Measurements from ENCODE around the gene INTS6.

INTS6 gene

DNA sequence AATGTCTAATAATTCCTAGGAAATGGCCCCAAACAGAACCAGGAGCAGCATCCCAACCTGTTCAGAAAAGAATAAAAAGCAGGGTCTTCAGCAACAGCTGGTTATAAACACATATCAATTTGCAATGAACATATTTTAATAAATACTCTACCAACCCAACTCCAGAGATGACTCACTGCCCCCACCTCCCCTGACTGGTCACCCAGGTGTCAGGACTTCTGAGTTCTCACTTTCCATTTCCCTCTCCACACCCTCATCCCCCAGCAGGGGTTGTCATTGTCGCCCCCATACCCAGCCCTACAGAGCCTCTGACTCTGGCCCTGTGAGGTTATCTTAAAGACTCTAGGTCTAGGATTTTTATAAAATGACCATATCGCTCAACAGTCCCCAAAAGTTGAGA lies 106.4 kb downstream of the INTS6 start:
- DNase-seq (ENCODE audit: low read depth in 1 of 2, low spot score in 1 of 2), result no peak
- in situ Hi-C loops (cut with HindIII; ENCODE audit: low pct_unique_long_range_greater_than_20kb, low sequenced_read_pairs), result no loop called here
- no peak for TF ChIP-seq JUND (IDR thresholded peaks at IDR 0.05; ENCODE audit: low read depth)

DNA sequence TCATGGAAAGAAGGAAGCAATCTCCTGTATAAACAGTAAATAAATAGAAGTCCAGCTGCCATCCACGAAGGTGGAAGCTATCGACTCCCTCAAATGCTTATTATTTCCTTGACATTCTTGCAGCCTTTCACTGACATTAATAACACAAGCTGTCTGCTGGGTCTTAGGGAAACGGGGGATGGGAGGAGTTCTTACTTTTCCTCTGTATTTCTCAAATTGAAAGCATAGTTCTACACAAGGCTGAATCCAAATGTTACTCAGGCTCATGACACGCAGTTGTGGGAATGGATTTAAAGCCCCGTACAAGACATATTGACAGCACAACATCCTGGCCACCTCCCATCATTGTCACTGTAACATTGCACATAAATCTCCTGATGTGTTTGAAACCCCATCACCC lies 109.4 kb downstream of the INTS6 start:
- no peak for DNase-seq (ENCODE audit: low read depth in 1 of 2, low spot score in 1 of 2)
- in situ Hi-C loops (cut with HindIII; ENCODE audit: low pct_unique_long_range_greater_than_20kb, low sequenced_read_pairs), result no loop called here
- no peak for TF ChIP-seq JUND (IDR thresholded peaks at IDR 0.05; ENCODE audit: low read depth)

DNA sequence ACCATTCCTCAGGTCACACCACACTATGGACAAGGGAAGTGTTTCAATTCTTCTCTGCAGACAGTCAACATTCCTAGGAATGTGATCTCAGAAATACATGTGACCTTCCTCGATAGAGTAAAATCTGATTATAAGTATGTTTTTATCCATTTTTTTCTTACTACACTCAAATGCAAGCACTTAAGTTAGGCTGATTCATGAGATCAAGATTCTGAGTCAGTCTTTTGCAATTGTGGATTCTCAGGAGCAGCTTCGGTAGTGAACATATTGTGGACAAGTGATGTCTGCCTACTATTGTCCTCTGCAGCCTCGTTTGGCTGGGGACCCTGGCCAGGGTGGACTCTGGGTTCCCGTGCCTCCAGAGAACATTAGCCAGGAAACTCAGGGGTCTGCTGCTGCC lies 110.1 kb downstream of the INTS6 start:
- TF ChIP-seq JUND (IDR thresholded peaks at IDR 0.05; ENCODE audit: low read depth), result no peak
- in situ Hi-C loops (cut with HindIII; ENCODE audit: low pct_unique_long_range_greater_than_20kb, low sequenced_read_pairs), result no loop called here
- DNase-seq (ENCODE audit: low read depth in 1 of 2, low spot score in 1 of 2), result no peak

DNA sequence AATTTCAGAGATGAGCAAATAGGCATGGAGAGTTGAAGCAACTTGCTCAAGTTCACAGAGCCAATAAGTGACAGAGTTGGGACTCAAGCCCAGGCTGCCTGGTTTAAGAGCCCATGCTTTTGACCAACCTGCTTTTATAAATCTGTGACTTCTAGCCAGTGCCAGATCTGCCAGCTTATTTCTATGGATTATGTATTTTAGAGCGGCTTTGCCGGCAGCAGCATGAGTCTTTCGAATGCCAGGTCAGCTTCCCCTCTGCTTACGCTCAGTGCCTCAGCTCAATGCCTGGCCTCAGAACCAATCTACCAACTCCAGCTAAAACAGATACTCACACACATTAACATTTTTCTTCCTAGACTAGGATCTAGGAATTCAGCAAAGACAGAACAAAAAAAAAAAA lies 111.0 kb downstream of the INTS6 start:
- in situ Hi-C loops (cut with HindIII; ENCODE audit: low pct_unique_long_range_greater_than_20kb, low sequenced_read_pairs), result no loop called here
- TF ChIP-seq JUND (IDR thresholded peaks at IDR 0.05; ENCODE audit: low read depth), result no peak
- no peak for DNase-seq (ENCODE audit: low read depth in 1 of 2, low spot score in 1 of 2)

DNA sequence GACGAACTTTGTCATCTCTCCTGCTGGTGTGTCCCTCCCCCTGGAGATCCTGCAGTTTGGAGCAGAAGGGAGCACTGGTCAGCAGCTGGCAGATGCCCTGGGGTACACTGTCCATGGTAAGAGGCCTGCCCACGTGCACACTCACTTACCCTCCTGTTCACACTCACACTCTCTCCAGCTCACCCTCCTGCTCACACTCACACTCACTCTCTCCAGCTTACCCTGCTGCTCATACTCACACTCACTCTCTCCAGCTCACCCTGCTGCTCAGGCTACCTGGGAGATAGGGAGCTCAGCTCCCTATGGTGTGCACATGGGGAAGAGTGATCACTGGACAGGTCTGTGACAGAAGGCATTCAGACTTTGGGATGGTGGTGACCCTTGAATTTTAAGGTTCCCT lies 111.6 kb downstream of the INTS6 start:
- no peak for DNase-seq (ENCODE audit: low read depth in 1 of 2, low spot score in 1 of 2)
- TF ChIP-seq JUND (IDR thresholded peaks at IDR 0.05; ENCODE audit: low read depth), result no peak
- in situ Hi-C loops (cut with HindIII; ENCODE audit: low pct_unique_long_range_greater_than_20kb, low sequenced_read_pairs), result no loop called here

DNA sequence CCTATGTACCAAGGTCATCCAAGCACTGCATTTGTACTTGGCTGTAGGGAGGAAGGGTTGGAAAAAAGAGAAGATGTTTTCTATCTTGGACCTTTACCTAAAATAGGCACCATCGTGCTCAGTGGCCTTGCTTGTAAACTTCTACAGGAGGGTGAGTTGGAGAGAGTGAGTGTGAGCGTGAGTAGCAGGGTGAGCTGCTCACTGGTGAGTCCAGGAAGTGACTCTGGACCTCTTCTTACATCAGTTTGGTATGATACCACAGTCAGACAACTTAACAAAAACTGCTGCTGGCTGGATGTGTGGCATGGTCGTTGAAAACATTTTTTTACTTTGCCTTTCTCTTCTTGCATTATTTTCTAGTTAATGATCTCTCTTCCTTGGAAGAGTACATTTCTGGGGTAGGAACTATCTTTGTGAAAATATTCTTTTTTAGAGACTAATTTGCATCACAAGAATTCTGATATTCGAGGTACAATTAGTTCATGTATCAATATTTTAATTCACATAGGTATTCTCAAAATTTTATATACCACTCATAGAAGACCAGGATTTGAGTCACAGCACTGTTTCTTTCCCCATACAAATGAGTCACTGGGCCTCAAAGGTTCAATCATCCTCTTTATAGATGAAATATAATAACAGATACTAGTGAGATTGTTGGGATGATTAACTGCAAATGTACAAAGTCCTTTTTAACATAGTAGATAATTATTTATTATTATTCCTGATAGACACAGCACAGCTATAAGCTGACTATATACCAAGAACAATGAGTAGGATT lies 112.7 kb downstream of the INTS6 start:
- no peak for TF ChIP-seq JUND (IDR thresholded peaks at IDR 0.05; ENCODE audit: low read depth)
- in situ Hi-C loops (cut with HindIII; ENCODE audit: low pct_unique_long_range_greater_than_20kb, low sequenced_read_pairs), result no loop called here
- DNase-seq (ENCODE audit: low read depth in 1 of 2, low spot score in 1 of 2), result no peak

DNA sequence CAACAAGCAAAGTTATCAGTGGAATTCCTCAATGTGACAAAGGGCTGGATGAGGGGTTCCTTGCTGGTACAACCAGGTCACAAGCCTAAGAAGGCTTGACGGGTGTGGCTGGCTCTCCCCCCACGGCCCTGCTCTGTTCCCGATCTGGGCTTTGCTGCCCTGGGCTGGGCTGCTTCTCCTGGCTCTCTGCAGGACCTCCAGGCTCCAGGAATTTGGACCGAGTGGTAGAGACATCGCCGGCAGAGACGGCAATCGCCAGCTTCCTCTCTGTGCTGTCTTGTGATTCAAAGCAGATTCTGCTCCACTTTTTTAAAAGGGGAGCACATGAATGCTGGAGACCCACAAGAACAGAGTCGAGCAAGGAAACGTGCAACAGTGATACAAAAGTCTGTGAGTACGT lies 113.5 kb downstream of the INTS6 start, which contains the start of gene SERPINE3:
TSS of gene SERPINE3 (plus strand) at position 338 of the 400 bp plus-strand sequence. CDS start 1,401 bp downstream, outside the sequence.
- in situ Hi-C loops (cut with HindIII; ENCODE audit: low pct_unique_long_range_greater_than_20kb, low sequenced_read_pairs), result no loop called here
- TF ChIP-seq JUND (IDR thresholded peaks at IDR 0.05; ENCODE audit: low read depth), result no peak

DNA sequence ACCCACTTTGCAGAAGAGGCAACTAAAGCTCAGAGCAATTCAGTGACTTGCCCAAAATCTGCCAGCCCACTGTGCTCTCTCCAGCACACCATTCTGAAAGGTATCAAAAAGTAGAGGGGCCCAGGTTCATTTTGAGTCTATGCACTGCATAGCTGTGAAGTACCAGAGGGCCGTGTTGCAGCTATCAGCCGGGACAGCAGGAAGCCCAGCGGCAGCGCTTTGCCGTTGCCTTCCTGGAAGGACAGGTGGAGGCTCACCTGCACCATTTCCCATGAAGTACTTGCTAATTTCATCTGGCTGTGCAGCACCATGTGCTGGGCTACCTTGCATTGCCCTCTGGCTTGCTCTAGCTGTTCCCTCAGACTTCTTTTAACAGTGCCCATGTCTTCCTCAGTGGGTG lies 116.1 kb downstream of the INTS6 start:
- no peak for TF ChIP-seq JUND (IDR thresholded peaks at IDR 0.05; ENCODE audit: low read depth)
- in situ Hi-C loops (cut with HindIII; ENCODE audit: low pct_unique_long_range_greater_than_20kb, low sequenced_read_pairs), result no loop called here
- no peak for DNase-seq (ENCODE audit: low read depth in 1 of 2, low spot score in 1 of 2)

More for the DNA sequence above, 113.5 kb downstream of the INTS6 start, which contains the start of gene SERPINE3:
- DNase-seq (ENCODE audit: low read depth in 1 of 2, low spot score in 1 of 2), result no peak

DNA sequence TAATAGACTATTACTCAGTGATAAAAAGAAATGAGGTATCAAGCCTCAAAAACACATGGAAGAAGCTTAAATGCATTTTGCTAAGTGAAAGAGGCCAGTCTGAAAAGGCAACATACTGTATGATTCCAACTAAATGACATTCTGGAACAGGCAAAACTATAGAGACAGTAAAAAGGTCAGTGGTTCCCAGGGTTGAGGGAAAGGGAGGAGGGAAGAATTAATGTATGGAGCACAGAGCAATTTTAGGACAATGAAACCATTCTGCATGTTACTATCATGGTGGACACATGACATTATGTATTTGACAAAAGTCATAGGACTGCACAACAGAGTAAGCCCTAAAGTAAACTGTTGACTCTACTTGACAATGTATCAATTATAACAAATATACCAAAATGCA lies 119.0 kb downstream of the INTS6 start:
- no peak for DNase-seq (ENCODE audit: low read depth in 1 of 2, low spot score in 1 of 2)
- no peak for TF ChIP-seq JUND (IDR thresholded peaks at IDR 0.05; ENCODE audit: low read depth)
- in situ Hi-C loops (cut with HindIII; ENCODE audit: low pct_unique_long_range_greater_than_20kb, low sequenced_read_pairs), result no loop called here

DNA sequence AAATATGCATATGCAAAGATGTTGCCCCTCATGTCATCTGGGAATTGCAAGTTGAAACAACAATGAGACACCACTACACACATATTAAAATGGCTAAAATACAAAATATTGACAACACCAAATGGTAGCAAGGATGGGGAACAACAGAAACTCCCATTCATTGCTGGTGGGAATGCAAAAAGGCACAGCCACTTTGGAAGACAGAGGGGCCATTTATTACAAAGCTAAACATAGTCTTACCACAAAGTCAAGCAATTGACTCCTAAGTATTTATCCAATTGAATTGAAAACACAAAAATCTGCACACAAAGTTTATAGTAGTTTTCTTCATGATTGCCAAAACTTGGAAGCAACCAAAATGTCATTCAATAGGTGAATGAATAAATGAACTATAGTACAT lies 119.4 kb downstream of the INTS6 start:
- in situ Hi-C loops (cut with HindIII; ENCODE audit: low pct_unique_long_range_greater_than_20kb, low sequenced_read_pairs), result no loop called here
- DNase-seq (ENCODE audit: low read depth in 1 of 2, low spot score in 1 of 2), result no peak
- no peak for TF ChIP-seq JUND (IDR thresholded peaks at IDR 0.05; ENCODE audit: low read depth)

DNA sequence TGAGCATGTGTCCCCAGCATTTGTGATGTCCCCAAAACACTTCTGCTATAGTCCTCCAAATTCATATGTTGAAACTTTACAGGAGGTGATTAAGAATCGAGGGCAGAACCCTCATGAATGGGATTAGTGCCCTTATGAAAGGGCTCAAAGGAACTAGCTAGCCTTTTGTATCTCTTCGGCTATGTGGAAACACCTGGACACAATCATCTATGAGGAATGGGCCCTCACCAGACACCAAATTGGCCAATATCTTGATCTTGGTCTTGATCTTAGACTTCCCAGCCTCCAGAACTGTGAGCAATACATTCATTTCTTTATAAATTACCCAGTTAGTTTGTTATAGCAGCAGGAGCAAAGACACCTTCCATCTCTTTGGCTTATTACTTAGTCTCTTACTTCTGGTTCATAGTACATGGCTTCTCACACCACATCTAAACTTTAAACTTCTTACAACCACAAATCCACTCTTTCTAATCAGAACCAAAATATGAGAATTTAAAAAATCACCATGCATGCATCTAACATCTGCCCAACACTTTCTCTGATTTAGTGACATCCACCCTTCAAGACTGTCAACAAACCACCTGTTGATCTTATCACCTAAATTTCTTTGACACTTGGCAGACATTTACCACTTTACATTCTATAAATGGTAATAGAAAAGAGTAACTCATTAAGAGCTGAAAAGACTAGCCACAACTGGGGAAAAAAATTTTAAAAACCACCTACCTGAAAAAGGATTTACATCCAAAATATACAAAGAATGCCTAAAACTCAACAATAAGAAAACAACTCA lies 120.1 kb downstream of the INTS6 start:
- no peak for DNase-seq (ENCODE audit: low read depth in 1 of 2, low spot score in 1 of 2)
- no peak for TF ChIP-seq JUND (IDR thresholded peaks at IDR 0.05; ENCODE audit: low read depth)
- in situ Hi-C loops (cut with HindIII; ENCODE audit: low pct_unique_long_range_greater_than_20kb, low sequenced_read_pairs), result no loop called here

DNA sequence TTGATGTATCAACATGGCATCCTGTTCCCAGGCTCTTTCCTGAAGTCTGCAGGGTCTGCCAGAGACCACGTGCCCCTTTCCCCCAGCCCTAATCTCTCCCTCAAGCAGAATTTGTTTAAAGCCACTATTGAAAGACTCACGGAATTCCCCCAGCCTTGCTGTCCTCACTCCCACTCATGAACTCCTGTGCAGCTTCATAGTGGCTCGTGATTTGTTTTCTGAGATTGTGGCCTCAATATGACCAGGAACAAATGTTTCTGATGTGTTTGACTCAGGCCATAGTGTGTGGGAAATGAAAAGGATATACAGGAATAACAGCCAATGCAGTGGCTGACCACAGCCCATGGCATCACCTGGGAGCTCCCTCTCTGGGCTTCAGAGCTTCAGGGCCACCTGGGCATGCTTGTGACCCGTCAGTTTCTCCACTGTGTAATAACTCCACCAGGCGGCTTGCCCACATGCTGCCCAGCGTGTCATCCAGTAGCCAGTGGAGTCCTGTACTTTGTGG lies 121.4 kb downstream of the INTS6 start:
- TF ChIP-seq JUND (IDR thresholded peaks at IDR 0.05; ENCODE audit: low read depth), result no peak
- no peak for DNase-seq (ENCODE audit: low read depth in 1 of 2, low spot score in 1 of 2)
- in situ Hi-C loops (cut with HindIII; ENCODE audit: low pct_unique_long_range_greater_than_20kb, low sequenced_read_pairs), result no loop called here

DNA sequence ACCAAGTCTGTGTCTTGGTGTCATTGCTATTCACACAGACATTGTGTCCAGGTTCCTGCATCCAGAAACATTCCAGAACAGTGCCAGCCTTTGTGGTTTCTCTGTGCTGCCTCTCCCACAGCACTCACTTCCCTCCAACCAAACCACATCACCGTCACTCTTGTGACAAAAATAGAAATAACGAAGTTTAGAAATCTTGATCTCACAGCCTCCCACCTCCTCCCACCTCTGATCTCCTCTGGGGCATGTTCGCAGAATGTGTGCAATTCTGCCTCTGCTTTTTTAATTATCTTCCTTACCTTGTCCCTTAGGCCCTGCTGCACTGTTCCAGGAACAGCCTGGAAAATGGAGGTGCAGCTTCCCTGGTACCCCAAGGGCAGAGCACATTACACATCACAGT lies 122.0 kb downstream of the INTS6 start:
- in situ Hi-C loops (cut with HindIII; ENCODE audit: low pct_unique_long_range_greater_than_20kb, low sequenced_read_pairs), result no loop called here
- TF ChIP-seq JUND (IDR thresholded peaks at IDR 0.05; ENCODE audit: low read depth), result no peak
- DNase-seq (ENCODE audit: low read depth in 1 of 2, low spot score in 1 of 2), result no peak
